LHCN-M2 (cell line): ENCODE measurements around the gene NDRG2. TPM values are rescaled to one million over a fixed set of nuclear protein-coding genes. Genes with fewer than 3 reads are reported as not detected.

Experiments
- DNase-seq: peaks from one replicate; pipeline ENCODE4 v3.0.0-alpha.2; 2012; ENCODE audit warnings: low read depth
- total RNA-seq: library from RNA; depleted of rRNA; stranded (reverse); fragments of >200 nt; gene quantifications from 2 replicates; pipeline ENCODE4 v1.2.3, GENCODE V29; 2014

Gene NDRG2
- total RNA-seq, 1 experiment from 2014 or later: 0.86 TPM

GRCh38 chr14:21036751-21037150 lies 11.9 kb upstream of the NDRG2 start:
- DNase-seq: peak; percentile 21

GRCh38 chr14:21034707-21035106 lies 9.8 kb upstream of the NDRG2 start, which contains the start of gene RNASE13:
RNASE13 (minus strand) TSS chr14:21034807; CDS start chr14:21034288, 519 bp downstream.
- no peak for DNase-seq

- no peak for DNase-seq
Observed at GRCh38 chr14:21033133-21033698, 8.4 kb upstream of the NDRG2 start.

GRCh38 chr14:21032326-21033132 lies 7.7 kb upstream of the NDRG2 start:
- no peak for DNase-seq

DNA sequence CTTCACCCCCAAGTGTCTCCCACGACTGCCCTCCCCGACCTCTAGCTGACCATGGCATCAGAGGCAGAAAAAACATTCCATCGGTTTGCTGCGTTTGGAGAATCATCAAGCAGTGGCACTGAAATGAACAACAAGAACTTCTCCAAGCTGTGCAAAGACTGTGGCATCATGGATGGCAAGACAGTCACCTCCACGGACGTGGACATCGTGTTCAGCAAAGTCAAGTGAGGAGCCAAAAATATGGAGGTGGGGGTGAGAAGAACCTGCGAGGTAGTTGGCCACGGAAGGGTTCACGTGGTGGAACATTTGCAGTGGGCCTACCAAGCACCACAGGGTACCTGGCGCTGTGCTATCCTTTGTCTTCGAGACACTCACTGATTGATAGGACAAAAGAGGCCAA lies 5.7 kb upstream of the NDRG2 start:
- DNase-seq: no peak

GRCh38 chr14:21029917-21030316 lies 5.1 kb upstream of the NDRG2 start, which contains the start of gene TPPP2:
TPPP2 (plus strand) TSS chr14:21030217; CDS start chr14:21030582, 365 bp downstream.
- no peak for DNase-seq

- DNase-seq: no peak
Observed at GRCh38 chr14:21026988-21027315, 2.1 kb upstream of the NDRG2 start.

GRCh38 chr14:21026274-21026987 lies 1.6 kb upstream of the NDRG2 start:
- no peak for DNase-seq

GRCh38 chr14:21025371-21026273 lies 761 bp upstream of the NDRG2 start:
- no peak for DNase-seq

- no peak for DNase-seq
Observed at GRCh38 chr14:21023817-21024584, 860 bp downstream of the NDRG2 start.

GRCh38 chr14:21023174-21023573 lies 1.7 kb downstream of the NDRG2 start:
- no peak for DNase-seq

DNA sequence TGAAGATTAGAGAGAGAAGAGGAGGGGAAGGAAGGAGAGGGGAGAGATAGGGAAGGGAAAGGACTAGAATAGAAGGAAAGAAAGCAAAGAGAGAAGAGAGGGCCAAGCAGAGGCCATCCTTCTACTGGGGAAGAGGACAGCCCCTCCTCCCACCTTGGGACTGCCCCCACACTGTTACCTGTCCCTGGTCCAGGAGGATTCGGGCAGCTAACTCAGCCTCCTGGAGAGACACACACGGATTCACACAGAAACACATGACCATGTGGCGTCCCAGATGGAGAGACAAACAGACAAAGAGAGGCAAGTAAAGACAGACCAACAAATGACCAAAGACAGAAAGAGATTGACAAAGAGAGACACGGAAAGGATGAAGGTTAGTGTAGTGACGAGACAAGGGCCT lies 2.2 kb downstream of the NDRG2 start:
- DNase-seq: no peak

DNA sequence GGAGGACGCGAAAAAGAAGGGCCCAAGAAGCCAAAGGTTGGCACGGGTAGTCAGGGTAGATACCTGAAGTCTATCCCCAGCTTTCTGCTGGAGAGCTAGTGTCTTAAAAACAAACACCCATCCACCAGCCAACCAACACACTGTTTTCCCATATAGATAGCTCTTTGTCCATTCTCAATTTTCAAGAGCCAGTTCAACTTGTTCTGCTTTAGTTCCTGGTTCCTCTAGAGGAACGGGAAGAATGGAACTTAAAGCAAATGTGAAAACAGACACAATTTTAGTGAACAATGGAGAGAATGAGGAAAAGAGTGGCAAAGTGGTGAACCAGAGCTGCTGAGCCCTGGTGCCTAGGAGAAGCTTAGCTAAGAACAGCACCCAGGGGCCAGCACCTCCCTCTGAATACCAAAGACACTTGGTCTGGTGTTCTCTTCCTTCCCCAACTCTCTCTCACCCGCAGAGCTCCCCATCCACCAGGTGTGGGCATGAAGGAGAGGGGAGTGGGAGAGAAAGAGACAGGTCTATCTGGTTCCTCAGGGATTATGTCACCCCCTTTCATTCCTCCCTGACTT lies 3.8 kb downstream of the NDRG2 start:
- DNase-seq: no peak

DNA sequence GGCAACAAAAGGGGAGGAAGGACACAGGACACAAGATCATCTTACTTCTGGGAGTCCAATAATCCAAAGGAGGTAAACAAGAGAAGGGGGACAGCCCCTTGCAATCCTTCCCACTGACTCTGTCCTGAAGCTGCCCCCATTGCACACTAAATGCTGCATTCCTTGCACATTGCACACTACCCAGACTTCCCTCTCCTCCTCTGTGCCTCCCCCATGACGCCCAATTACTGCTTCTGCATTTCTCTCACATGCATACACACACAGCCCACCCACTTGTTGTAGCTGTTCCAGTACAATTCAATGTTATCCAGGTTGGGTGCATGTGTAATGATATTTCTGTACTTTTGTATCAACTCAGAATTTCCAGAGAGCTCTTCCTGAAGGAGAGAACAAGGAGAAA lies 5.5 kb downstream of the NDRG2 start:
- DNase-seq: no peak

DNA sequence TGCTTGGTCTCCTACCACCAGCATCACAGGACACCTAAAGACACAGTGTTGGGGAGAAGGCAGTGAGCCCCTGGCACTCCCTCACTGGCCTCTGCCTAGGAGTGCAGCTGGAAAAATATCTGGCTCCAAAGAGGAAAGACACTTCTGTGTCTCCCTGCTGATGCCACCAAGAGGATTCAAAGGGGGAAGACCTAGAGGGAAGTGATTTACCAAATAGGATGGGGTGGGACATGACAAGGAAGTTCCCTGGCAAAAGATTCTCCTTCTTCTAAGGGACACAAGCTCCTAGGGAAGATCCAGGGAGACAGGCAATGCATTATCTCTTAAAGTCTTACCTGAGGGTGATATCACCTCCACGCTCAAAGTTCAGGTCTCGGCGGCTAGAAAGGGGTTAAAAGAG lies 6.1 kb downstream of the NDRG2 start:
- no peak for DNase-seq

DNA sequence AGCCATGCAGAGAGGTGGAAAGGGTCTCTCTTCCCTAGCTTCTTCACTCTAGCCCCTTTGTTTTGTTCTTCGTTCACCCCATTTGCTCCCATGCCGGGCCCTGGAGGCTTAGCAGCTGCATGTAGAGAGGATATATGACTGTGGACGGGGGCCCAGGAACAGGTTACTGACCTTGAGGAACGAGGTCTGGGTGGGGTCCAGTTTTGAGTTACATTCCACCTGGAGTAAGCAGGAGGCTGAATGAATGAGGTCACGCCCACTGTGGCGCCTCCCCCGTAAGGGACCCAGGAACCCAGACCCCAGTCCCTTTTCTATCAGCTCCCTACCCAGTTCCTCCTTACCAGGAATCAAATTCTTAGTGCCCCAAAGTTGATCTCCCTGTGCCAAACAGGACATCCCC lies 6.6 kb downstream of the NDRG2 start:
- DNase-seq: no peak

GRCh38 chr14:21017528-21018245 lies 7.2 kb downstream of the NDRG2 start:
- DNase-seq: no peak

DNA sequence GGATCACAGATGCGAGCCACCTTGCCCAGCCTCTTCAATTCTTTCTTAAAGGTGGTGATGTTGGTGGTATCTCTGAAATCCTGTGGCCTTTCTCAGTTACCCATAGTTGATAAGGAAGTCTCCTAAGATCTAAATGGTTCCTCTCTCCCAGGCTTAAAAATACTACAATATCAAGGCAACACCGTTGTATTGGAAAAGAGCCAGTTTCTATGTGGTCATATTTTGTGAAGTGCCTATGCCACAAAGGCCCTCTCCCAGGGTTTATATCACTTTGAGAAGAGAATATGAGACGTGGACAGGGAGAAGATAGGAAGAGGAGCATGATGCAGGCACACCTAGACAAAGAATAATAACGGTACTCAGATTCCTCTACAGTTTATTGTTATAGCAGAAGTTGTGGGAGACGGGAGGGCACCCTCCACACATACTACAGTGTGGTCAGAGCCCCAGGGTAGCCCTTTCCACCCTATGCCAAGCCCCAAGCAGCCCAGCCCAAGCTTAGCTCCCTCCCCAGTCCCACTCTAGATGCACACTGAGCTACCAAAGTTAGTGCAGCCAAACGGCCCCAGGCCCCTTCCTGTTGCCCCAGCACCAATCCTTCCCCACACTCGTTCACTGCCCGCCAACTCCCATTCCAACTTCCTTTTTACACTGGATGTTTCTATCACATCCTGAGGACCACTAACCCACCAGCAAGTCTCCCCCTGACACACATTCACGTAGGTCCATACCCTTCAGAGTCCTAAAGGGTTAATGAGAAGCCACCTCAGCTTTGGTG lies 8.3 kb downstream of the NDRG2 start:
- DNase-seq: no peak

DNA sequence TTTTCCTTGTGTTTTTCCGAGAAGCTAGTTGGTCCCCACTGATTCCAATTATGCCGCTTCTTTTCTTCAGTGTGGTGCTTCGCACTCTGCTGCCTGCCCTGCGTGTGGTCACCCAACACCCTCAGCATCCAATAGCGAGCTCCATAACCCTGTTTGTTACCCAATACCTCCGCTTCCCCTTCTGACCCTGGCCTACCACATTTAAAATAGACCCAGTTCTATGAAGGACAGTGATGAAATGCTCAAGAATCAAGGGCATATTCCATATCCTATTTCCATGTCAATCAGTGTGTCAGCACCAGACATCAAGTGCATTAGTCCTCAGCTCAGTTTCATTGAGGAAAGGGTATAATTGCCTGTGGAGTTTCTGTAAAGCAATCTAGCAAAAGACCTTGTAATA lies 9.5 kb downstream of the NDRG2 start:
- no peak for DNase-seq
